GM23248 (cell line): ENCODE measurements around the gene FRYL.

Source experiments
- EZH2 ChIP-seq: fragments of 200-600 bp; sonication (generic); IDR thresholded peaks from 2 replicates; pipeline ENCODE4 v1.6.1; 2018; ENCODE audit warnings: antibody characterized with exemption, mild to moderate bottlenecking; ENCODE audit not compliant: insufficient read depth, poor library complexity, severe bottlenecking
- EZH2phosphoT487 ChIP-seq: fragments of 200-600 bp; sonication (generic); IDR thresholded peaks from 2 replicates; pipeline ENCODE4 v1.6.1; 2018; ENCODE audit warnings: antibody characterized with exemption, moderate library complexity, mild to moderate bottlenecking, low read depth; ENCODE audit not compliant: insufficient read depth

- no peak for TF ChIP-seq EZH2
- TF ChIP-seq EZH2phosphoT487, result no peak
Observed at GRCh38 chr4:48718818-48719465, 61.1 kb downstream of the FRYL start.
